ENCODE measurements around the gene SLC18A3.

SLC18A3 gene

GRCh38 chr10:49596493-49596809, 13.7 kb upstream of the SLC18A3 start:
- no peak for DNase-seq (ENCODE audit: low read depth)

- DNase-seq (ENCODE audit: low read depth) = no peak
These were observed 13.3 kb upstream of the SLC18A3 start for GRCh38 chr10:49596836-49597235.

GRCh38 chr10:49597426-49598163, 12.5 kb upstream of the SLC18A3 start:
- DNase-seq (ENCODE audit: low read depth) = no peak

GRCh38 chr10:49598164-49598856, 11.8 kb upstream of the SLC18A3 start:
- no peak for DNase-seq (ENCODE audit: low read depth)

GRCh38 chr10:49598986-49599385, 11.1 kb upstream of the SLC18A3 start:
- DNase-seq (ENCODE audit: low read depth) = no peak

GRCh38 chr10:49599546-49599945, 10.6 kb upstream of the SLC18A3 start:
- DNase-seq (ENCODE audit: low read depth) = no peak

GRCh38 chr10:49600046-49600445, 10.1 kb upstream of the SLC18A3 start:
- DNase-seq (ENCODE audit: low read depth) = no peak

GRCh38 chr10:49600781-49601400, 9.2 kb upstream of the SLC18A3 start:
- no peak for DNase-seq (ENCODE audit: low read depth)

- no peak for DNase-seq (ENCODE audit: low read depth)
These were observed 8.3 kb upstream of the SLC18A3 start for GRCh38 chr10:49601857-49602256.

GRCh38 chr10:49602380-49603023, 7.6 kb upstream of the SLC18A3 start:
- no peak for DNase-seq (ENCODE audit: low read depth)

GRCh38 chr10:49605216-49605938, 4.7 kb upstream of the SLC18A3 start:
- no peak for DNase-seq (ENCODE audit: low read depth)

- no peak for DNase-seq (ENCODE audit: low read depth)
These were observed 4.1 kb upstream of the SLC18A3 start for GRCh38 chr10:49605939-49606509.

- no peak for DNase-seq (ENCODE audit: low read depth)
These were observed 3.1 kb upstream of the SLC18A3 start for GRCh38 chr10:49606981-49607535.

GRCh38 chr10:49608166-49609005, 1.7 kb upstream of the SLC18A3 start:
- DNase-seq (ENCODE audit: low read depth) = no peak

- no peak for DNase-seq (ENCODE audit: low read depth)
These were observed 1.2 kb upstream of the SLC18A3 start for GRCh38 chr10:49609006-49609282.

GRCh38 chr10:49609283-49610113, 612 bp upstream of the SLC18A3 start:
- no peak for DNase-seq (ENCODE audit: low read depth)

- no peak for DNase-seq (ENCODE audit: low read depth)
These were observed 502 bp downstream of the SLC18A3 start for GRCh38 chr10:49610458-49611165.

- DNase-seq (ENCODE audit: low read depth) = no peak
These were observed 1.2 kb downstream of the SLC18A3 start for GRCh38 chr10:49611166-49611815.
